ENCODE measurements around the gene ADCY3.
"Not testable (repeated sequence)": the region's sequence is repeated elsewhere in the genome, so short reads cannot be mapped to it uniquely, and the experiment has no call there.

The ADCY3 gene

DNA sequence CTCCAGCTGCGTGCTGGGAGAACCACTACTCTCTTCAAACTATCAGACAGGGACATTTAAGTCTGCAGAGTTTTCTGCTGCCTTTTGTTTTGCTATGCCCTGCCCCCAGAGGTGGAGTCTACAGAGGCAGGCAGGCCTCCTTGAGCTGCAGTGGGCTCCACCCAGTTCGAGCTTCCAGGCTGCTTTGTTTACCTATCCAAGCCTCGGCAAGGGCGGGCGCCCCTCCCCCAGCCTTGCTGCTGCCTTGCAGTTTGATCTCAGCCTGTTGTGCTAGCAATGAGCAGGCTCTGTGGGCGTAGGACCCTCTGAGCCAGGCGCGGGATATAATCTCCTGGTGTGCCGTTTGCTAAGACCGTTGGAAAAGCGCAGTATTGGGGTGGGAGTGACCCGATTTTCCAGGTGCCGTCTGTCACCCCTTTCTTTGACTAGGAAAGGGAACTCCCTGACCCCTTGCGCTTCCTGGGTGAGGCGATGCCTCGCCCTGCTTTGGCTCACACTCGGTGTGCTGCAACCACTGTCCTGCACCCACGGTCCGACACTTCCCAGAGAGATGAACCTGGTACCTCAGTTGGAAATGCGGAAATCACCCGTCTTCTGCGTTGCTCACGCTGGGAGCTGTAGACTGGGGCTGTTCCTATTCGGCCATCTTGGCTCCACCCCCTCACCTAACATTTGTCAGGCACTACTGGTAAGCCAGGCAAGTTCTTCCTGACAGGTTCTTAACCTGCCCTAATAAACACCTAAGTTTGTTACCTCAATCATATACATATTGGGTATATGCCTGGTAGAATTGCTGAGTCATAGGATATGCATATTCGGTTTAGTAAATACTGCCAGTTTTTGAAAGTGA is 114.0 kb downstream of the ADCY3 start:
- not testable (repeated sequence) for DNase-seq

DNA sequence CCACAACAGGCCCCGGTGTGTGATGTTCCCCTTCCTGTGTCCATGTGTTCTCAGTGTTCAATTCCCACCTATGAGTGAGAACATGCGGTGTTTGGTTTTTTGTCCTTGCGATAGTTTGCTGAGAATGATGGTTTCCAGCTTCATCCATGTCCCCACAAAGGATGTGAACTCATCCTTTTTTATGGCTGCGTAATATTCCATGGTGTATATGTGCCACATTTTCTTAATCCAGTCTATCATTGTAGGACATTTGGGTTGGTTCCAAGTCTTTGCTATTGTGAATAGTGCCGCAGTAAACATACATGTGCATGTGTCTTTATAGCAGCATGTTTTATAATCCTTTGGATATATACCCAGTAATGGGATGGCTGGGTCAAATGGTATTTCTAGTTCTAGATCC is 119.5 kb downstream of the ADCY3 start:
- not testable (repeated sequence) for DNase-seq

DNA sequence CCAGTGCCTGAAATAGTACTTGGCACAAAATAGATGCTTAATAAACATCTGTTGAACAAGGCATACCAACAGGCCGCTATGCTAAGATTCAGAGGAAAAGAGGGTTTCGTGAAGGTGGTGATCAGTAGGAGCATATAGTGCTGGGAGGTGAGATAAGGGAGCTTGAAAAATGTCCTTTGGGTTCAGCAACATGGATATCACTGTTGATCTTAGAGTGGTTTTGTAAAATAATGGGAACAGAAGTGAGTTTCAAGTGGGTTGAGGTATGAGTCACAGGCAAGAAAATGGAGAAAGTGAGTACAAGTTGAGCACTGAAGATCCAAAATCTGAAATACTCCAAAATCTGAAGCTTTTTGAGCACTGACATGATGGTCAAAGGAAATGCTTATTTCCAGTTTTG is 122.4 kb downstream of the ADCY3 start:
- no peak for DNase-seq

DNA sequence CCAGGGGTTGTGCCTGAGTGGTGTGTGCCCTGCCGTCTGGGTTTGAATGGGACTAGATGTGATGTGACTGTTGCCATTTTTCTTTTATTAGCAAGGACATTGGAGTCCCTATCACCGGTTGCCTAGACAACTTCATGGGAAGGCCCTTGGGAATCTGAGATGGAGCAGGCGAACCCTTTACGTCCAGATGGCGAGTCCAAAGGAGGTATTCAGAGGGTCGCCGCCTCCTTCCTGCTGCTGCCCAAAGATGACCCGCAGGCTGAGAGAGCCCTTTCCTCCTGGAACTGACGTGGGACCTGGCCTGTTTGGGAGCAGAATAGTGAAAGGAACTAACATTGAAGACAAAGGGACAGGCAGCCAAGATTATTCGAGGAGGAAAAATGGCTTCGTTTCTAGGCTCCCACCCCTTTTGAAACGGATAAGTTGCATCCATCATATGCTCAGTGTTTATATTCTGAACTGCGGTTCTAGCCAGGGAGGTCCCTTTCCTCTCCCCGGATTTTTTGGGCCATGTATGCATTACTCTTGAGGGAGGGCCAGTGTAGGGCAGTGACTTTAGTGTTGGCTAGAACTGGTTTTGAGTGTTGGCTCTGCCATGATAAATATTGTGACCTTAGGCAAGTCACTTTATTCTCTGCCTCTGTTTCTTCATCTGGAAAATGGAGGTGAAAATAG is 126.1 kb downstream of the ADCY3 start:
- DNase-seq: no peak

DNA sequence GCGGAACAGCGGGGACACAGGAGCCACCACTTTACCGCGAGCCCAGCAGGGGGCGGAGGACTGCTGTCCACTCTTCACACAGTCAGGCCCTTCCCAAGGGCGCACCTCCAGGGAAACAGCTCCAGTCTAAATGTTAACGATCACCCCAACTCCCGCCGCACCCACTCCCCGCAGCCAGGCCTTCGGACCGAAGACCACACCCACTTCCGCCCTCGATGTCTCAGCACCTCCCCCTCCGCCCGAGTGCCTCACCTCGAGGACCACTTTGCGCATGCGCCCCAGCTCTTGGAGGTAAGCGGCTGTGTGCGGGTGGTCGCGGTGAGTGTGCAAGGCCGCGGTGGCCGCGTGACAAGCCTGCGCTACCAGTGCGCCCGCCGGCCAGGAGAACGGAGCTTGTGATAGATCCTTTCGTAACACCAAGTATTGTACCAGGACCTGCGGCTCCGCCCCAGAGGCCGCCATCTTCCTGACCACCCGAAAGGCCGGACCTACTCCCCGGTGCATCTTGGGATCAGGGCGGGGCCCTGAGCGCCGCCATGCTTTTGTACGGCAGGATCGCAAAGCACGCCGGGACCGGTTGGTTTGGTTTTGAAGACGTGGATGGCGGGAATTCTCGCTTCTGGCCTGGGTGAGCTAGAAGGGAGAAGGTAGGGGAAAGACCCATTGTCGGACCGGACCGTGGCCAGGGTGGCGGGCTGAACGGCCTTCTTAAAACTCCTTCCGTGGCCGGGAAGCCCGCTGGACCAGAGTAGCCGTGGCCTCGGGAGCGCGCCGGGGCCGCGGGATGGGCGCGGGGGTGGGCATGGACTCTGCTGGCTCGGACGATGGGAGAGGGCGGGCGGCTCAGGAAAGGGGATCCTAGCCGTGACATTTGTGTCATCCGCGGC is 126.9 kb downstream of the ADCY3 start, which contains the start of the genes CENPO and PTRHD1:
TSS of gene CENPO (plus strand) at position 552 of the 887 bp plus-strand sequence. CDS start 495 bp downstream, outside the sequence.
TSS of gene PTRHD1 (minus strand) at position 518 of the 887 bp plus-strand sequence. CDS start at position 504, 14 bp downstream.
- peak; percentile 93 for DNase-seq

DNA sequence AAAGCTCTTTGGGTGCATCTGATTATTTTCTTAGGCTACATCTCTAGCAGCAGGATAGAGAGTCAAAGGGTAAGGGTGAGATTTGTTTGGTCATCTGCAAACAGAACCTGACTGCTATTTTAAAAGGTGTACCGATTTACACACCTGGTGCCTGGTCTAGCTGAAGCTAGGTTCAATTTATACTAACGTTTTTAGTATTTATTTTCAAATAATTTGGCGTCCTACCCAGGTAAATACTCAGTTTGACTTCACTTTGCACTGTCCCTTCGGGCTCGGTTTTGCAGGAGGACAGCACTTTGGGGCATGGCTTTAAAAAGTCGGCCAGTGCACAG is 127.5 kb downstream of the ADCY3 start:
- no peak for DNase-seq

DNA sequence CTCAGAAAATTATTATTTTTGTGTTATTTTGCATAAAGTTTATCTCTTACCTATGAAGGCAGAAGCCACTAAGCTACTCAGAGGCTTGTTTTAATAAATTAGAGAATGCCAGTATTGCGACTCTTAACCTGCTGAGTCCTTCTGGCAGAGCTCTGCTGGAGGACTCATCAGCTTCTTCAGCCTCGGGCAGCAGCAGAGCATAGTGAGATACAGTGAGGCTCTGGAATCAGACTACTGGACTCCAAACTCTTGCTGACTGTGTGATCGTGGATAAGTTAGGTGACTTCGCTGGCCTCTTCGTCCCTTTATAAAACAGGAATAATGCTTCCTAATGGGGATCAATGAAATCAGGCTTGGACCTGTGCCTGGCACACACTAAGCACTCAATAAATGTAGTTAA is 128.6 kb downstream of the ADCY3 start:
- no peak for DNase-seq

DNA sequence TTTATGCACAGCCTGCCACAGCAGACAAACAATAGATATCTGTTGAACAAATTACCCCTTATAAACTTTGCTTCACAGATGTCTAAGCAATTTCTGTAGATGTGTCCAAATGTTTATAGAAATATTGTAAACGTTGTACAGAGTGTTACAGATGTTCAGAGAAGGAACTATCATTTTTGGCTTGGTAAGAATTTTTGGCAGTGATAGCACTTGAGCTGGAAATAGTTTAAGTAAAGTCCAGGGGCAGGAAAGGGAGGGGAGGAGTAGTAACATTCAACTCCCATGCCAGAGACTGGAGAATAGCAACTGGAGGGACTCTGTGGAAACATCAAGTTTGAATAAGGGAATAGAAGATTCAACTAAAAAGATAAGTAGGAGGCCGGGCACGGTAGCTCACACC is 131.2 kb downstream of the ADCY3 start:
- DNase-seq: no peak

DNA sequence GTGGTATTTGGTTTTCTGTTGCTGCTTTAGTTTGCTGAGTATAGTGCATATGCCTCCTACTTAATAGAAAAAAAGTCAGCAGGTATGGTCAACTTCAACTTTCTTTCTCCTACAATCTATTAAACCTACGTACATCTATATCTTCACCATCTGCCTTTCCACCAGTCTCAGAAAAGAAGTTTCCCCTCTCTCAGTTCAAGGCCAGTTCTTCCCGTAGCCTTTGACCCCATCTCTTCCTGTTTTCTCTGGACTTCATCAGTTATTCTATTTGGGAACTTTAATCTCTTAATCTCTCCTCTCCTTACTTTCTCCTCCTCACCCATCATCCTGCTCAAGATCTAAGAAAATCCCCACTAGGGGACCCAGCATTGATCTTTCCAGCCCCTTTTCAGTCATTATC is 132.5 kb downstream of the ADCY3 start:
- no peak for DNase-seq

DNA sequence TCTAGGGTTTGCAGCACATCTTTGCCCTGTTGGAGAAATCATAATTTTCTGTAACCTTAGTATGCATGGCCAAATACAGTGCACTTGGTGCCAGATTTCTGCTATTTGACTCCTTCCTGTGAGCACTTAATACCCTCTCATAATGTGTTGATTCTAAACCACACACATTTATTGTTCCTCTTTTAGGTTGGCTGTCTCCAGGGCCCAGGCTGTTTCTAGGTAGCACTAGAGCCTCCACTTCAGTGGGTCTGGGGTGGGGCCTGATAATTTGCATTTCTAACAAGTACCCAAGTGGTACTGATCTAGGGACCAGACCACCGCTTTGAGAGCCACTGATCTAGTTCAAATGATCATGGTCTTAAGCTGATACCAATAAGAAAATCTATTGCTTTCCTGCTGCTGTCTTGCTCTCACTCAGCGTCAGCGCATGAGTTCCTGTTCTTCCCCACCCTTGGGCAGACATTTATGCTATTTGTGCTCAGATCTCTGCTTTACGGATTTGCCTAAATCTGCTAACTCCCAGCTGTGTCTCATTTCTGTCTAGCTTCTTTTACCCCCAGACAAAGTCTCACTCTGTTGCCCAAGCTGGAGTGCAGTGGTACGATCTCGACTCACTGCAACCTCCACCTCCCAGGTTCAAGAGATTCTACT is 134.2 kb downstream of the ADCY3 start:
- peak; percentile 13 for DNase-seq

DNA sequence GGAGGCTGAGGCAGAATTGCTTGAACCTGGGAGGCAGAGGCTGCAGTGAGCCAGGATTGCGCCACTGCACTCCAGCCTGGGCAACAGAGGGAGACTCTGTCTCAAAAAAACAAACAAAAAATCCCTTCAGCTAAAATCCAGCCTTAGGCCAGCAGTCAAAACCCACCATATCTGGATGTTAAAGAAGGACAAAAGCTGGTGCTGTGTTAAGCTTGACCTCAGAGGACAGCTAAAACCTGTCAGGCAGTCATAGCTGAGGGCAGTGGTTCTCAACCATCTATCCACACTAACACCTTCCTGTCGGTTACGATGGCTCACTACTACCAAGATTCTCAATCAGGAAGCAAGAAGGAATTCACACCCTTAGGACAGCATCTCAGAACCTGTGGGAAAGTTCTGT is 136.4 kb downstream of the ADCY3 start:
- DNase-seq: no peak

DNA sequence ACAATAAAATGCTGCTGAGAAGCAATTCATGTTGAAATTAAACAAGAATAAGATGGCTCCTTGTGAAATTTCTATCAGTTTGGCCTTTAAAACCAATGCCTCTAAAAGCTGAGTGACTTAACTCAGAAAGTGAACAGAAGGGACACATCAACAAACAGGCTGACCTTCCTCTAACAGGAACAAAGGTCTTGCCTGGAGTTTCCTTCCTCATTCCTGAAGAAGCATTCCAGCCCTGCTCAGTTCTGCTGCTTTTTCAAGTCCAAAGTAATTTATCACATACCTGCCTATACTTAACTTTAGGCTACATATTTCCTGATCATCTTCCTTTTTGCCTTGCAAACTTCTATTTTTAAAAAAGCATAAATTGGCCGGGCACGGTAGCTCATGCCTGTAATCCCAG is 140.9 kb downstream of the ADCY3 start:
- no peak for DNase-seq

DNA sequence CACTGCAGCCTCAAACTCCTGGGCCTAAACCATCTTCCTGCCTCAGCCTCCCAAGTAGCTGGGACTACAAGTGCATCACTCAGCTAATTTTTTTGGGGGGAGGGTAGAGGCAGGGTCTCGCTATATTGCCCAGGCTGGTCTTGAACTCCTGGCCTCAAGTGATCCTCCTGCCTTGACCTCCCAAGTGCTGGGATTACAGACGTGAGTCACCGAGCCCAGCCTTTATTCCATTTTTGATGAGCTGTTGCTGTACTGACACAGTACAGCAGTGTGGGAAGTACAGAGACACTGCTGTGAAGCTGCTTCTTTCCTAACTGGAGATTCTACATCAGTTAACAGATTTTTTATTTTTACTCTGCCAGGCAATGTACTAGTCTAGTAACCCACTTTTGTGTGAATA is 145.7 kb downstream of the ADCY3 start:
- DNase-seq: no peak

DNA sequence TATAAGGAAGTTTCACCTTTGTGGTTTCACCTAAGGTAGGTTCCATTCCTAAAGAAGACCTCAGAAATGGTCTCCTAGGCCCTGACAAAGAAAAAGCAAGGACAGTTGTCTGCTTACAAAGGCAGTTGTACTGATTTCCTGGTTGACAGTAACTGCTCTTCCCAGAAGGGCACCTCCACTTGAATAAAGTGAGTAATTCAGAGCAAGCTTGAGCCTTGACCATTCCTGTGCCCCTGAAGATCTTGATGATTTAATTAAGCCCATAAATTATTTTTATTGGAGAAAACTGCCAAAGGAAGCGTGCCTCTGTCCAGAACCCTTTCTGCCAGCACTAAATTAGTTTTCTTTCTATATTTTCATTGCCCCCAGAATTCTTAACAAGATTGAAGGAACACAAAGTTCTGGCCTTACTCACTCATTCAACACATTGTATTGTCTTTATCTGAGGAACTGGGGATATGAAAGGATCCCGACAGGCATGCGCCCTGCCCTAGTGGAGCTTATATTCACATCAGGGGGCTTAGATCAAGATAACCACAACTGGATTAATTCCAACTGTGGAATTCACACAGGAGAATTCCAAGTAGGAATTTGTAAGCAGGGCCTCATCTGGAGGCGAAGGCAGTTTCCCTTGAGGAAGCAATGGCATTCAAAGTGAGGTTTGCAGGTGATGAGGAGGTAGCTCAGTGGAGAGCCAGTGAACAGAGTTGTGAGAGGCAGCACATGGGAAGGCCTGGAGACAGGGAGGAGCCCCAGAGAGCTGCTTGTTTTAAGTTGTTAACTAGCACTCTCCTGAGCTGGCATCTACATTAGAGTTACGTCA is 148.1 kb downstream of the ADCY3 start:
- no peak for DNase-seq

DNA sequence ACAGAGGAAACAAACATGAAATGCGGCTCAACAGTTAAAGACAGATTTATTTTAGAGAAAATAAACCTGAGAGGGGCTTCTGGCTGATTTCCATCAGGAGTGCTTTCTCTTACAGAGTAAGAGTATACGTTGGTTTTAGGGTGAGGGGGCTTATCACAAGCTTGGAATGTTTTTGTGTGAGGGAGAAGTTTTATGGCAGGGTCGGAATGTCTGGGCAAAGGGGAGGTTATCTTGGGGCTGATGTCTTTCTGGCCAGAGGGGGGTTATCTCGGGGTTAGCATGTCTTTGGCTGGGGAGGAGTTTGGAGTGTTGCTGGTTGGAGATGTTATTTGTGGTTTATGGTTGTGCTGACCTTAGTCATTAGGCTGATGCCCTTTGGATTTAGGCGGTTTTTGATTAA is 149.0 kb downstream of the ADCY3 start:
- no peak for DNase-seq
